T-helper 9 cell (primary cell): Measurements from ENCODE around the gene SYNGR2.

Experiments
- DNase-seq: peaks from one replicate; pipeline ENCODE4 v3.0.0-alpha.2; 2020

SYNGR2 gene

DNA sequence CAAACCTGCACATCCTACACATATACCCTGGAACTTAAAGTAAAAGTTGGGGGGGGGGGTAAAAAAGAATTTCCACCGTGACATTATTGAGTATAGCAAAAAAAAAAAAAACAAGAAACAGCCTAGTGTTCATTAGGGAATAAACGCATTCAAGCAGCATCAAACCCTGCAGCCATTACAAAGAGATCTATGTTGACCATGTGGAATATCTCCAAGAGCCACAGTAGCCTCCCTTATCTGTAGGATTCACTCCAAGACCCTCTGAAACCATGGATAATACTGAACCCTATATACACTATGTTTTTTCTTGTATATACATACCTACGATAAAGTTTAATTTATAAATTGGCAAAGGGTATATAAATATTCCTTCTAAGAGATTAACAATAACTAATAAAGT lies 40.1 kb downstream of the SYNGR2 start:
- DNase-seq = no peak

DNA sequence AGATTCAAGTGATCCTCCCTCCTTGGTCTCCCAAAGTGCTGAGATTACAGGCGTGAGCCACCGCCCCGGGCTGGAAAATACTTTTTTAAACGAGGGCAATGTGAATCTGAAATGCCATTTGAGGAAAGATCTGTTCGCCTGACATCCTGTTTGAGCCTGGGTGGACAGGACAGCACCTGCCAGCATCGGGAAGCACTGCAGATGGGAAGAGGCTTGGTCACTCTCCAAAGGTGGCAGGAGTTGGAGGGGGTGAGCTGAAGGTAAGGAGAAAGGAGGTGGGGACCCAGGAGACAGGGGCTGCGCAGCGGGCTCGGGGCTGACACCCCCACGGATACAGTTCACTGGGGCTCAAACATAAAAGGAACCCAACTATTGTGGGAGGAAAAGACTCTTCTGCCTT lies 41.7 kb downstream of the SYNGR2 start:
- DNase-seq = no peak

DNA sequence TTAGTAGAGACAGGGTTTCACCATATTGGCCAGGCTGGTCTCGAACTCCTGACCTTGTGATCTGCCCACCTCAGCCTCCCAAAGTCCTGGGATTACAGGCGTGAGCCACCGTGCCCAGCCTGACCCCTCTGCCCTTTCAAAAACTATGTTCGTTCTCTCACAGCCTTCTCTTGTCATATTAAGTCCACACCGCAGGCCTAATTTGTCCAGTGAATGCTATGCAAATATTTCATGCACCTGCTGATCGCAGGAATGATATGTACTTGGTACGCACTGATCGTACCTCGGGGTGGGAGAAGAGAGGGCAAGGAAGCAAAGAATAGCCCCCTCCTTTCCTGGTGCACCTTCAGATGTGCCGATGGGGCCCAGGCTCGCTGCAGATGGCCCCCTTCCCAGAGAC lies 42.7 kb downstream of the SYNGR2 start:
- DNase-seq = no peak

DNA sequence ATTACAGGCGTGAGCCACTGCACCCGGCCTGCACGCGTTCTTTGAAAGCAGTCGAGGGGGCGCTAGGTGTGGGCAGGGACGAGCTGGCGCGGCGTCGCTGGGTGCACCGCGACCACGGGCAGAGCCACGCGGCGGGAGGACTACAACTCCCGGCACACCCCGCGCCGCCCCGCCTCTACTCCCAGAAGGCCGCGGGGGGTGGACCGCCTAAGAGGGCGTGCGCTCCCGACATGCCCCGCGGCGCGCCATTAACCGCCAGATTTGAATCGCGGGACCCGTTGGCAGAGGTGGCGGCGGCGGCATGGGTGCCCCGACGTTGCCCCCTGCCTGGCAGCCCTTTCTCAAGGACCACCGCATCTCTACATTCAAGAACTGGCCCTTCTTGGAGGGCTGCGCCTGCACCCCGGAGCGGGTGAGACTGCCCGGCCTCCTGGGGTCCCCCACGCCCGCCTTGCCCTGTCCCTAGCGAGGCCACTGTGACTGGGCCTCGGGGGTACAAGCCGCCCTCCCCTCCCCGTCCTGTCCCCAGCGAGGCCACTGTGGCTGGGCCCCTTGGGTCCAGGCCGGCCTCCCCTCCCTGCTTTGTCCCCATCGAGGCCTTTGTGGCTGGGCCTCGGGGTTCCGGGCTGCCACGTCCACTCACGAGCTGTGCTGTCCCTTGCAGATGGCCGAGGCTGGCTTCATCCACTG lies 45.8 kb downstream of the SYNGR2 start, which contains the start of gene BIRC5:
Gene BIRC5 (plus strand): TSS at position 238 of the 690 bp plus-strand sequence. CDS start 64 bp downstream, at position 302.
- DNase-seq = peak; percentile 91

DNA sequence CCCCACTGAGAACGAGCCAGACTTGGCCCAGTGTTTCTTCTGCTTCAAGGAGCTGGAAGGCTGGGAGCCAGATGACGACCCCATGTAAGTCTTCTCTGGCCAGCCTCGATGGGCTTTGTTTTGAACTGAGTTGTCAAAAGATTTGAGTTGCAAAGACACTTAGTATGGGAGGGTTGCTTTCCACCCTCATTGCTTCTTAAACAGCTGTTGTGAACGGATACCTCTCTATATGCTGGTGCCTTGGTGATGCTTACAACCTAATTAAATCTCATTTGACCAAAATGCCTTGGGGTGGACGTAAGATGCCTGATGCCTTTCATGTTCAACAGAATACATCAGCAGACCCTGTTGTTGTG lies 46.3 kb downstream of the SYNGR2 start:
- no peak for DNase-seq

DNA sequence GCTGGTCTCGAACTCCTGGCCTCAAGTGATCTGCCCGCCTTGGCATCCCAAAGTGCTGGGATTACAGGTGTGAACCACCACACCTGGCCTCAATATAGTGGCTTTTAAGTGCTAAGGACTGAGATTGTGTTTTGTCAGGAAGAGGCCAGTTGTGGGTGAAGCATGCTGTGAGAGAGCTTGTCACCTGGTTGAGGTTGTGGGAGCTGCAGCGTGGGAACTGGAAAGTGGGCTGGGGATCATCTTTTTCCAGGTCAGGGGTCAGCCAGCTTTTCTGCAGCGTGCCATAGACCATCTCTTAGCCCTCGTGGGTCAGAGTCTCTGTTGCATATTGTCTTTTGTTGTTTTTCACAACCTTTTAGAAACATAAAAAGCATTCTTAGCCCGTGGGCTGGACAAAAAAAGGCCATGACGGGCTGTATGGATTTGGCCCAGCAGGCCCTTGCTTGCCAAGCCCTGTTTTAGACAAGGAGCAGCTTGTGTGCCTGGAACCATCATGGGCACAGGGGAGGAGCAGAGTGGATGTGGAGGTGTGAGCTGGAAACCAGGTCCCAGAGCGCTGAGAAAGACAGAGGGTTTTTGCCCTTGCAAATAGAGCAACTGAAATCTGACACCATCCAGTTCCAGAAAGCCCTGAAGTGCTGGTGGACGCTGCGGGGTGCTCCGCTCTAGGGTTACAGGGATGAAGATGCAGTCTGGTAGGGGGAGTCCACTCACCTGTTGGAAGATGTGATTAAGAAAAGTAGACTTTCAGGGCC lies 51.2 kb downstream of the SYNGR2 start:
- DNase-seq = no peak
